GM21447 (cell line): Measurements from ENCODE around the gene CIBAR2.

Experiments used
- ATAC-seq: cut with Tn5 transposase; IDR thresholded peaks from one replicate; pipeline ENCODE4 v1.9.1; 2021; ENCODE audit not compliant: unreplicated experiment

Gene CIBAR2

GRCh38 chr16:85144026-85144915, 32.0 kb upstream of the CIBAR2 start:
- ATAC-seq = no peak

GRCh38 chr16:85142771-85143211, 30.5 kb upstream of the CIBAR2 start:
- no peak for ATAC-seq

GRCh38 chr16:85142129-85142513, 29.8 kb upstream of the CIBAR2 start:
- ATAC-seq = no peak

- no peak for ATAC-seq
These were observed 29.3 kb upstream of the CIBAR2 start for GRCh38 chr16:85141491-85142128.

GRCh38 chr16:85140455-85141012, 28.3 kb upstream of the CIBAR2 start:
- no peak for ATAC-seq

- ATAC-seq = no peak
These were observed 27.6 kb upstream of the CIBAR2 start for GRCh38 chr16:85139881-85140339.

- ATAC-seq = no peak
These were observed 26.8 kb upstream of the CIBAR2 start for GRCh38 chr16:85138825-85139627.

GRCh38 chr16:85138073-85138824, 26.0 kb upstream of the CIBAR2 start:
- ATAC-seq = no peak

GRCh38 chr16:85137323-85138072, 25.2 kb upstream of the CIBAR2 start:
- no peak for ATAC-seq

- no peak for ATAC-seq
These were observed 24.5 kb upstream of the CIBAR2 start for GRCh38 chr16:85136702-85137322.

GRCh38 chr16:85136213-85136701, 24.0 kb upstream of the CIBAR2 start:
- no peak for ATAC-seq

GRCh38 chr16:85134789-85135142, 22.5 kb upstream of the CIBAR2 start:
- ATAC-seq = no peak

GRCh38 chr16:85134076-85134788, 22.0 kb upstream of the CIBAR2 start:
- ATAC-seq = no peak

- ATAC-seq = no peak
These were observed 21.0 kb upstream of the CIBAR2 start for GRCh38 chr16:85133290-85133599.

- ATAC-seq = no peak
These were observed 20.4 kb upstream of the CIBAR2 start for GRCh38 chr16:85132456-85133289.

GRCh38 chr16:85130705-85131028, 18.4 kb upstream of the CIBAR2 start:
- ATAC-seq = no peak

- ATAC-seq = no peak
These were observed 17.8 kb upstream of the CIBAR2 start for GRCh38 chr16:85129876-85130704.
